HCT116 (cell line): ENCODE results near the gene DNAJB9. TPM values are rescaled to one million over a fixed set of nuclear protein-coding genes. Genes with fewer than 3 reads are reported as not detected.
A peak's percentile ranks its signal among the peaks of the same experiment; 100 is the strongest.

Experiments
- ATAC-seq: fragments of 200-7000 bp; cut with Tn5 transposase; 2 replicates; pipeline ENCODE4 v1.9.1; 2020; ENCODE audit warnings: mild to moderate bottlenecking, moderate library complexity
- BruUV-seq: library from RNA; stranded (reverse); fragments of 400-500 nt; replicated peaks from 2 replicates; lab custom pipeline; 2021; lab: Mats Ljungman, UMichigan
- CTCF ChIA-PET: fragments of 300-600 bp; sonication (Branson Sonifier 250); formaldehyde crosslinking; loops from one replicate; lab custom pipeline; 2021; ENCODE audit warnings: antibody characterized with exemption; lab: Charles Lee
- POLR2A ChIA-PET: fragments of 300-600, 350-600 bp; sonication (Branson Sonifier 250); formaldehyde crosslinking; loops from one replicate; lab custom pipeline; 2021; ENCODE audit warnings: antibody characterized with exemption; lab: Charles Lee
- RAD21 ChIA-PET, 2 experiments: fragments of 300-600 bp; sonication (Branson Sonifier 250); formaldehyde crosslinking; loops; one replicate each; lab custom pipeline; 2023; ENCODE audit warnings: low total read pairs in 2 of 2; ENCODE audit not compliant: uncharacterized antibody in 2 of 2, unreplicated experiment in 2 of 2, low non-redundant PET in 1 of 2; lab: Charles Lee
- DNase-seq: peaks from one replicate; pipeline ENCODE4 v3.0.0-alpha.2; 2010; ENCODE audit warnings: low read depth, low spot score
- H2AFZ ChIP-seq: fragments of 200-600 bp; shearing (Covaris generic), sonication (generic); 2 replicates; pipeline ENCODE4 v1.6.1; 2017; ENCODE audit warnings: low read depth, mixed run types, mixed read lengths, antibody characterized with exemption, low read length; ENCODE audit not compliant: poor library complexity, severe bottlenecking
- H3K27ac ChIP-seq: 2 replicates; pipeline ENCODE4 v1.5.1; 2012; ENCODE audit warnings: low read depth, low read length
- H3K27me3 ChIP-seq: fragments of 200-600 bp; sonication (generic); 2 replicates; pipeline ENCODE4 v1.6.1; 2016; ENCODE audit warnings: mixed run types, low read length, mixed read lengths; ENCODE audit not compliant: insufficient read depth
- H3K36me3 ChIP-seq, 2 experiments: fragments of 200-500 bp in 1 of 2; fragments of 200-600 bp in 1 of 2; sonication (Bioruptor generic) in 1 of 2; sonication (generic) in 1 of 2; 2 replicates each; pipeline versions ENCODE4 v1.5.1 to v1.6.1; 2014 to 2016; ENCODE audit warnings: low read length in 2 of 2, inconsistent platforms in 1 of 2, mixed read lengths in 1 of 2, mixed run types in 1 of 2; ENCODE audit not compliant: insufficient read depth in 2 of 2, control insufficient read depth in 1 of 2
- H3K4me1 ChIP-seq, 2 experiments: fragments of 200-600 bp in 1 of 2; sonication (generic) in 1 of 2; 2 replicates each; pipeline versions ENCODE4 v1.5.1 to v1.6.1; 2012 to 2017; ENCODE audit warnings: low read length in 2 of 2, inconsistent platforms in 1 of 2, mild to moderate bottlenecking in 1 of 2, mixed read lengths in 1 of 2, mixed run types in 1 of 2, moderate library complexity in 1 of 2; ENCODE audit not compliant: insufficient read depth in 2 of 2, control insufficient read depth in 1 of 2
- H3K4me2 ChIP-seq: fragments of 200-600 bp; sonication (generic); 2 replicates; pipeline ENCODE4 v1.6.1; 2017; ENCODE audit warnings: mixed run types, low read length, mixed read lengths
- H3K4me3 ChIP-seq, 2 experiments: fragments of 200-600 bp in 1 of 2; sonication (generic) in 1 of 2; replicated peaks in 1 of 2; 2 replicates each; pipeline ENCODE4 v1.5.1; 2011 to 2016; ENCODE audit warnings: low read length in 2 of 2, control low read depth in 1 of 2, low read depth in 1 of 2, mild to moderate bottlenecking in 1 of 2, mixed read lengths in 1 of 2, mixed run types in 1 of 2
- H3K79me2 ChIP-seq: fragments of 200-600 bp; sonication (generic); 2 replicates; pipeline ENCODE4 v1.6.1; 2017; ENCODE audit warnings: mild to moderate bottlenecking, mixed run types, low read length, moderate library complexity, mixed read lengths; ENCODE audit not compliant: insufficient read depth
- H3K9ac ChIP-seq: fragments of 200-600 bp; sonication (generic); 2 replicates; pipeline ENCODE4 v1.6.1; 2016; ENCODE audit warnings: low read length, mixed read lengths
- H3K9me2 ChIP-seq: fragments of 200-600 bp; sonication (generic), shearing (Covaris generic); 2 replicates; pipeline ENCODE4 v1.6.1; 2017; ENCODE audit warnings: mixed run types, mild to moderate bottlenecking, moderate library complexity; ENCODE audit not compliant: insufficient read depth
- H3K9me3 ChIP-seq, 2 experiments: fragments of 200-500 bp in 1 of 2; fragments of 200-600 bp in 1 of 2; sonication (Bioruptor generic) in 1 of 2; sonication (generic) in 1 of 2; 2 replicates each; pipeline ENCODE4 v1.6.1; 2014 to 2017; ENCODE audit warnings: low read length in 2 of 2, mixed read lengths in 2 of 2, inconsistent platforms in 1 of 2, low read depth in 1 of 2, mild to moderate bottlenecking in 1 of 2, mixed run types in 1 of 2, moderate library complexity in 1 of 2; ENCODE audit not compliant: control insufficient read depth in 1 of 2, insufficient read depth in 1 of 2
- H4K20me1 ChIP-seq: fragments of 200-600 bp; sonication (generic), shearing (Covaris generic); 2 replicates; pipeline ENCODE4 v1.6.1; 2017; ENCODE audit warnings: mixed run types, mild to moderate bottlenecking, moderate library complexity; ENCODE audit not compliant: insufficient read depth
- CEBPB ChIP-seq: IDR thresholded peaks from 2 replicates; pipeline ENCODE4 v1.6.1; 2012; ENCODE audit warnings: low read depth
- JUND ChIP-seq: IDR thresholded peaks from 2 replicates; pipeline ENCODE4 v1.6.1; 2012
- POLR2AphosphoS5 ChIP-seq: IDR thresholded peaks from 2 replicates; pipeline ENCODE4 v1.6.1; 2011; ENCODE audit warnings: mild to moderate bottlenecking, low read depth, low read length, moderate library complexity
- RAD21 ChIP-seq: IDR thresholded peaks from 2 replicates; pipeline ENCODE4 v1.6.1; 2012; ENCODE audit warnings: low read depth, mild to moderate bottlenecking
- intact Hi-C: fragments of 100-400 bp; cut with micrococcal nuclease; formaldehyde crosslinking; loops from 2 replicates; pipeline ENCODE4 v1.10.0; 2022
- total RNA-seq: library from RNA; stranded (reverse); gene quantifications from one replicate; pipeline ENCODE4 v1.2.1, GENCODE V29; 2021; ENCODE audit not compliant: unreplicated experiment
- TF ChIP-seq, protein P1 (sequence below), 3 experiments: fragments of 200-600 bp in 1 of 3; sonication (generic) in 1 of 3; IDR thresholded peaks in 2 of 3; conservative IDR thresholded peaks in 1 of 3; 2 replicates each; pipeline ENCODE4 v1.5.1; 2012 to 2017; ENCODE audit warnings: low read depth in 2 of 3, low read length in 2 of 3, antibody characterized with exemption in 1 of 3, borderline replicate concordance in 1 of 3, control low read depth in 1 of 3, mild to moderate bottlenecking in 1 of 3, mixed read lengths in 1 of 3, mixed run types in 1 of 3, moderate library complexity in 1 of 3; ENCODE audit not compliant: insufficient read depth in 1 of 3

Gene DNAJB9
- total RNA-seq, 1 experiment from 2014 or later: 10.1 TPM

GRCh38 chr7:108525327-108525984 is 44.2 kb upstream of the DNAJB9 start:
- RAD21 ChIA-PET: no interaction called here
- H3K36me3 ChIP-seq: no peaks in the 10 kb centered on the region
- POLR2A ChIA-PET: interaction anchor here (1.2 to 1.9 kb wide), 3 partner anchors 13 to 54 kb away, joined by 3 to 9 read pairs (median 3); partner anchors contain the start of genes DNAJB9 and THAP5
- peak overlapping the region; percentile 73 to 78 for H3K4me3 ChIP-seq
- peak overlapping the region; percentile 79 for H3K4me2 ChIP-seq
- peak; percentile 45; the same call in 1 of the 2 replicates for TF ChIP-seq CEBPB
- peak; percentile 20; the same call in 1 of the 2 replicates for TF ChIP-seq JUND
- TF ChIP-seq, protein P1, sequence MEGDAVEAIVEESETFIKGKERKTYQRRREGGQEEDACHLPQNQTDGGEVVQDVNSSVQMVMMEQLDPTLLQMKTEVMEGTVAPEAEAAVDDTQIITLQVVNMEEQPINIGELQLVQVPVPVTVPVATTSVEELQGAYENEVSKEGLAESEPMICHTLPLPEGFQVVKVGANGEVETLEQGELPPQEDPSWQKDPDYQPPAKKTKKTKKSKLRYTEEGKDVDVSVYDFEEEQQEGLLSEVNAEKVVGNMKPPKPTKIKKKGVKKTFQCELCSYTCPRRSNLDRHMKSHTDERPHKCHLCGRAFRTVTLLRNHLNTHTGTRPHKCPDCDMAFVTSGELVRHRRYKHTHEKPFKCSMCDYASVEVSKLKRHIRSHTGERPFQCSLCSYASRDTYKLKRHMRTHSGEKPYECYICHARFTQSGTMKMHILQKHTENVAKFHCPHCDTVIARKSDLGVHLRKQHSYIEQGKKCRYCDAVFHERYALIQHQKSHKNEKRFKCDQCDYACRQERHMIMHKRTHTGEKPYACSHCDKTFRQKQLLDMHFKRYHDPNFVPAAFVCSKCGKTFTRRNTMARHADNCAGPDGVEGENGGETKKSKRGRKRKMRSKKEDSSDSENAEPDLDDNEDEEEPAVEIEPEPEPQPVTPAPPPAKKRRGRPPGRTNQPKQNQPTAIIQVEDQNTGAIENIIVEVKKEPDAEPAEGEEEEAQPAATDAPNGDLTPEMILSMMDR (IDR thresholded peaks at IDR 0.05 in 2 of 3, conservative IDR thresholded peaks at IDR 0.05 in 1 of 3; ENCODE audit: borderline replicate concordance in 1 of 3, insufficient read depth in 1 of 3, low read depth in 2 of 3, low read length in 2 of 3): no peak
- TF ChIP-seq POLR2AphosphoS5: 0 out of 2 replicates have a peak, but pooled peaks have one; percentile 50
- TF ChIP-seq RAD21: no peak
- H3K27ac ChIP-seq: peak overlapping the region; percentile 69
- no peaks in the 10 kb centered on the region for H3K27me3 ChIP-seq
- peaks cover 6 to 24% of the 10 kb centered on the region in 2 experiments; a peak in 3 of 4 replicates for H3K4me1 ChIP-seq
- H2AFZ ChIP-seq: no peak overlapping the region
- TSS peak; percentile 65 for BruUV-seq
- peak overlapping the region; percentile 71 for H3K9ac ChIP-seq
- peaks cover 8% of the 10 kb centered on the region for H3K79me2 ChIP-seq
- intact Hi-C loops: loop anchor here (5.0 kb wide), 1 partner anchor 42 kb away; the partner anchor contains the start of genes DNAJB9 and THAP5
- no peaks in the 10 kb centered on the region for H4K20me1 ChIP-seq
- peak; percentile 77 for DNase-seq
- H3K9me2 ChIP-seq: no peaks in the 10 kb centered on the region
- no peaks in the 10 kb centered on the region for H3K9me3 ChIP-seq
- CTCF ChIA-PET: interaction anchor here (1.2 to 1.3 kb wide), 2 partner anchors 28 to 379 kb away, joined by 4 to 10 read pairs; no protein-coding TSS in a partner anchor
- peak; percentile 77 for ATAC-seq
